Gastrocnemius medialis (tissue), 4 donors: Measurements from ENCODE around the gene ADGRB3.

ENCODE experiments used
- CTCF ChIP-seq, 5 experiments: fragments of 450-650 bp in 3 of 5; fragments of 200-600 bp in 2 of 5; sonication (generic) in 2 of 5; IDR thresholded peaks in 4 of 5; conservative IDR thresholded peaks in 1 of 5; 1 replicate in 4 of 5; 2 replicates in 1 of 5; pipeline ENCODE4 v1.5.1; 2016 to 2019; ENCODE audit warnings: antibody characterized with exemption in 5 of 5, mild to moderate bottlenecking in 3 of 5, moderate library complexity in 3 of 5
- POLR2A ChIP-seq, 2 donors: fragments of 450-650 bp; IDR thresholded peaks; one replicate each; pipeline ENCODE4 v1.6.1; 2017; ENCODE audit warnings: antibody characterized with exemption in 2 of 2, mild to moderate bottlenecking in 2 of 2, moderate library complexity in 2 of 2

DNA sequence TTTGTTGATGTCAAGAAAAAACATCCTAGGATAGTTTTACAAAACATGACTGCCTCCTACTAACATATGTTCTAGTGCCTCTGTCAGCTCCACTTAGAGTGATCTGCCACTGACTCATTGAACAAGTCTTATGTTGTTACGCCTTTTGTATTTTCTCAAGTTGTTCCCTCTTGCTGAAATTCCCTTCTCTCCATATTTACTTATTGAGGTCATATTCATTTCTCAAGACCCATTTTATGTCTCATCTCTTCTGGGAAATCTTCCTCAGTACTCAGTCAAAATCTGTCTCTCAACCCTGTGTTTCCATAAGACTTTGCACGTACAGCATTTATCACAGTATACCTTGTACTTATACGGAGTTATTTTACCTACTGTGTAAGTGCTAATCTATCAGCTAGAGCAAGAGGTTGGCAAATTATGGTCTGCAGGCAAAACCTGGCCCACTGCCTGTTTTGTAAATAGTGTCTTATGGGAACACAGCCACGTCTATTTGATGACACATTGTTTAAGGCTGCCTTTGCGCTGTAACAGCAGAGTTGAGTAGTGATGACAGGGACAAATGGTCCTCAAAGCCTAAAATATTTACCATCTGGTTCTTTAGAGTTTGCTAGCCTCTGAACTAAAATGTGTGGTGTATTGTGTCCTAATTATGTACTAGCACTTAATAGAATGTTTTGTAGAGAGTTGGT lies 83.4 kb downstream of the ADGRB3 start:
- no peak for TF ChIP-seq POLR2A (IDR thresholded peaks at IDR 0.05)
- no peak for TF ChIP-seq CTCF (IDR thresholded peaks at IDR 0.05 in 4 of 5, conservative IDR thresholded peaks at IDR 0.05 in 1 of 5)
